T47D (cell line): ENCODE data around the gene EPN2.

Experiments
- DNase-seq, 2 experiments: peaks; one replicate each; pipeline versions ENCODE4 v3.0.0 to v3.0.0-alpha.2; 2011 to 2012; ENCODE audit warnings: low read depth in 1 of 2, low spot score in 1 of 2
- JUND ChIP-seq: IDR thresholded peaks from 2 replicates; pipeline ENCODE4 v1.6.1; 2012; ENCODE audit warnings: low read depth
- in situ Hi-C: cut with HindIII; loops from 2 replicates; pipeline ENCODE4 v1.10.0; 2016; ENCODE audit warnings: low sequenced_read_pairs, low pct_unique_long_range_greater_than_20kb

The EPN2 gene

DNA sequence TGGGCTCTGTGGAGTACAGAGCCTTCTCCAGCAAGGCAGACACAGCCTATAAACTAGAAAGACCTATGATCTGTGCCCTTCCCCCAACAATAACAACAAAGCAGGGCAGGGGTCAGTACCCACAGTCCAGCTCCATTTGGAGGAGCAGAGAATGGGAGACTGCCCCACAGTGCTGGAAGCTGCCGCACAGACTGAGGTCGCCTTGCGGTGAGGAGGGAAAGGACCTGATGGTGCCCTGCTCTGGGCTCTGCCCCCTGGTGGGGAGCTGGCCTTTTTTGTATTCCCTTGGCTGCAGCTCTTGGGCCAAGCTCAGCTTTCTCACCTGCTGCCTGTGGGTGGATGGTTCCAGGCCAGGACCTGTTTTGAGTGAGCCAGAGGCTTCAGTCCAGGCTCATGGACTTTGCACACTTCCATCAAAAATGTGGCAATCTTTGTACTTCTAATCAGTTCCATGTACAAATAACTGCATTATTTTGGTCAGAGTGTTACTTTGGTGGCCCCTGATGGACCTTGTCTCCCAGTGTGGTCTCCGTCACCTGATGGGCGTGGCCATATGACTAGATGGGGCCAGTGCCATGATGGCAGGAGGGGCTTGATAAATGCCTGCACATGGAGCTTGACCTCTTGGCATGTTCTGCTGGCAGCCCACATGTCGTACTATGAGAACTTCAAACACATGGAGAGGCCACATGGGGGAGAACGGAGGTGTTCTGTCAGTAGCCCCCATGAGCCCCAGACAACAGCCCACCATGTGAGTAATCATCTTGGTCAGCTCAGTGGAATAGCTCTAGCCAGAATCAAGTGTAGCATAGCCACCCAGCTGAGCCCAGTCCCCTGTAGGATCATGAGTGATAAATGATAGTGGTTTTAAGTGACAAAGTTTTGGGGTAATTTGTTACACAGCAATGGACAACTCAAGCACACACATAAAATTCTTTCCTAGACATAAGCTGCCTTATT lies 101.1 kb downstream of the EPN2 start:
- TF ChIP-seq JUND, result no peak
- DNase-seq, result peak; percentile 72 to 76
- in situ Hi-C loops, result no loop called here

DNA sequence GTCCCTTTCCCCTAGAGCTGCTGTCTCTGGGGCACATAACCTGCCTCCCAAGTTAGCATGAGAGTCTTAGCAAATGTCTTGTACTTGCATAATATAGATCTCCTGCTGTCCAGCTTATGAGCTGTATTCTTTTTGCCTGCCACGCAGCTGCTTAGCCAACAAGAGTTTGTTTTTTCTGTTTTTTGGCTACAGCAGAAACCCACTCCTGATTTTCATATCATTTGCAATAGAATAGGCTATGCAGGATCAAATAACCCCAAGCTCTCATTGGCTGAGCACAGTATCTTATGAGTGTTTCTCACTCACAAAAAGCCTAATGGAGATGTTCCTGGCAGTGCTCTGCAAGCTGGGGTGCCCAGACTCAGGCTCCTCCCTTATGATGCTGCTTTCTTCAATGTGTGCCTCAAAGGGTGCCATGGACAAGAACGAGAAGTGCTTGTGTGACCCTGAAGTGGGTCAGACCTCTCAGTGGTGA lies 102.2 kb downstream of the EPN2 start:
- in situ Hi-C loops, result no loop called here
- no peak for DNase-seq
- TF ChIP-seq JUND, result no peak

- in situ Hi-C loops, result no loop called here
- no peak for TF ChIP-seq JUND
- DNase-seq, result no peak
Measured at GRCh38 chr17:19341211-19341631, 104.1 kb downstream of the EPN2 start.

DNA sequence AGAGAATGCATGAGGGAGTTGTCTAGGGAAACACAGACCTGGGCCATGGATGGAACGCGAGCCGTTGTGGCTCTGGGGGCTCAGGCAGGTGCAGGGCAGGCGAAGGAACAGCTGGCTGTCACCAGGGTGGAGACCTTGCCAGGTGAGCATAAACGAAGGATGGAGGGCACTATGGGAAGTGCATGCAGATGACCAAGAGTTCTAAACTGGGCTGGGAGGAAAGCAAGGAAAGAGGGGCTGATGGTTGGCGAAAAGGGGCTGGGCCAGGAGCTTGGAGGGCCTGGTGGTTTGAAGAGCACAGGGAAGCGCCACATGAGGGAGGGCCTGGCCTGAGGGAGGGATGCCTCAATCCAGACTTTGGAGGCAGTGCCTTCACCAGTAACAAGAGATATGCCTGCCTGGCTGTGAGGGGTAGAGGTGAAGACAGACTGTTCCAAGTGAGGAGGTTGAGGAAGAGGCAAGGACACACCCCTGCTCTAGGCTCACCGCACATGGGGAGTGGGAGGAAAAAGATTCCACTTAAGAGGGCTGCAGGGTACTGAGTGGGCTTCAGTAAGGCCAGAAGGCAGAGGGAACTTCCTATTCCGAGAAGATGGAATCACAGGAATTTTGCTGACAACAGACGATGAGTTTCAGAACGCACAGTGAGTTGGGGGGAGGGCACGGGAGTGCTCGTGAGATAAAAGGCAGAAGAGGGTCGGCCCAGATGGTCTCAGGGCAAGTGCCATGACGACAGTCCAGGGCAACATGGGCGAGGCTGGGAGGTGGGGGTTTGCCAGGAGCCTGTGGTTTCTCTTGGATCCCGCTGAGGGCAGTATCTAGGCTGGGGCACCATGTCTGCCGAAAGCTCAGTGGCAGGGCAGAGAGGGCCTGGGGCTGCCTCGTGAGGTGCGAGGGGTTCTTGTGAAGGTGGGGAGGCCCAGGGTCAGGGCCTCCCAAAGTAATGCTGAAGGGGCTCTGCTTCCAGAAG lies 104.8 kb downstream of the EPN2 start:
- in situ Hi-C loops, result no loop called here
- no peak for DNase-seq

DNA sequence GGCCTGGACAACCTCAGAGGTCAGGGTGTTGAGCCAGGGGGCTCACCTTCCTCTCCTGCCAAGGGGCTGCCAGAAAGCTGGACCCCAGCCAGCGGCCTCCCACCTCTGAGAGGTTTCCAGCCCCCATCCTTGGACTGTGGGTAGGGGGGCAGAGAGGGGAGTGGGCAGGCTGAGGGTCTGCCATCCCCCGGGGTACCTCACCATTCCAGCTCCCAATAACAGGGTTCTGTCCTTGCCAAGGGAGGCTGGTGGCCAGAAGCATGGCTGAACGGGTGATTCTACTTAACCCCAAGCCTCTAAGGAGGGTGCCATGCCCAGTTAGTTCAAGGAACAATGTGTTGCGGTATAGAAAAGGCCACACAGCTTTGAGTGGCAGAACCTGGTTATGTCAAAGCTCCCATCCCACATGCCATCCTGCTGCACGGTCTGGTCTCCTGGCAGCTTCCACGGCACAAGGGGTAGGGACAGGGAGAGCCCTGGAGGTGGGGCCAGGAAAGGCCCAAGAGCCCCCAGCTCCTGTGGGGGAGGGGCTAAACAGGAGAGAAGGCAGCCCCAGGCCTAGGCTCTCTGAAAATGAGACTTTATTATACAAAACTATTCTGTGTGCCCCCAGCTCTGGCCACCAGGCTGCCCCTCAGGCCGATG lies 105.6 kb downstream of the EPN2 start:
- in situ Hi-C loops, result no loop called here
- DNase-seq, result no peak
- no peak for TF ChIP-seq JUND

More for the DNA sequence above, 104.8 kb downstream of the EPN2 start:
- TF ChIP-seq JUND, result no peak

GRCh38 chr17:19343256-19343630 lies 106.1 kb downstream of the EPN2 start:
- DNase-seq, result no peak
- in situ Hi-C loops, result no loop called here
- no peak for TF ChIP-seq JUND

- in situ Hi-C loops, result no loop called here
- TF ChIP-seq JUND, result no peak
- no peak for DNase-seq
Measured at GRCh38 chr17:19343671-19344151, 106.5 kb downstream of the EPN2 start.

DNA sequence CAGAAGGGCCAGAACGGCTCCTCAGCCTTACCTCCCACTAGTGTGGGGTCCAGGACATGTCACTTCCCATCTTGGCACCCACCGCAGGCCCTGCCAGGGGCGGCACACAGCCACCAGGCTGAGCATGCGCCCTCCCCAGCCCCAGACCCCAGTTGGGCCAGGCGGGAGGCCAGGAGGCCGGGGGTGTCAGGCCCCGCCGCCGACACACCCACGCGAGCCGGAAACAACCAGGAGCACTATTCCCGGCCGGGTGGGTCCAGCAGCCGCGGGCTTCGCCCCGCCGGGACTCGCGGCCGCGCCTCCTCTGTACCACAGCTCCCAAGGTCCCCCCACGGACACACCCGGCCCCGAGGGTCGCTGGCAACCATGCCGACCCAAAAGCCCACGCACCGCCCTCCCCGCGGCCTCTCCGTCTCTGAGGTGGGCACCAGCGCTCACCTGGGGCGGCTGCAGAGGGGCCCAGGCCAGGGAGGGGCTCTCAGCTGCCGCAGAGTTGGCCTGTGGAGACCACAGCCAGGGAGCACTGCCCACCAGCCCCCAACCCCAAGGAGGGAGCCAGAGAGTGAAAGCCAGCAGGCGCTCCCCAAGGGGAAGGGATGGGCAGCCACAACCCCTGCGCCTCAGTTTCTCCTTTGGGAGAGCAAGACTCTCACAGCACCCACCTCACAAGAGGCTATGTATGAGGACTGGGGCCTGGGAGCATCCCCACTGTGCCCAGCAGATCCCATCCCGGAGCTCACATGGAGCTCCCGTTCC lies 107.3 kb downstream of the EPN2 start:
- in situ Hi-C loops, result no loop called here
- no peak for DNase-seq
- no peak for TF ChIP-seq JUND

DNA sequence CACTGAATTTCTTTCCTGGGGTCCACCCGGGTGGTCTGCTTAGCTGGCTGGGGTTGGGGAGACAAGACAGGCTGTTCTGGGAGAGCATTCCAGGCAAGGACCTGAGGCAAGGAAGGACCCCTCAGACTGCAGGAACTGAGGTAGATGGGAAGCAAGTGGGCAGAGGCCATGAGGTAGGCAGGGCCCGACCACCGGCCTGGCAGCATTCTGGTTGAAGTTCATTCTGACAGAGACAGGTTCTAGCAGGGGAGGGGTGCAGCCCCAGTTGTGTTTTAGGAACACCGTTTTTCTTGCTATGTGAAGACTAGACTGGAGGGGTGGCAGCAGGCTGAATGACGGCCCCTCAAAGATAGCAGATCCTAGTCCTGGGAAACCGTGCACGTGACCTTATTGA lies 107.9 kb downstream of the EPN2 start:
- TF ChIP-seq JUND, result no peak
- in situ Hi-C loops, result no loop called here
- DNase-seq, result no peak

GRCh38 chr17:19345486-19346350 lies 108.6 kb downstream of the EPN2 start:
- in situ Hi-C loops, result no loop called here
- no peak for TF ChIP-seq JUND
- no peak for DNase-seq
